Glutamatergic neuron (in vitro differentiated cells): ENCODE measurements around the gene HOXD13. TPM values are rescaled to one million over a fixed set of nuclear protein-coding genes. Genes with fewer than 3 reads are reported as not detected.

ENCODE experiments used
- DNase-seq: peaks from one replicate; pipeline ENCODE4 v3.0.0; 2022
- H3K27ac Mint-ChIP-seq: one replicate; pipeline ENCODE4 v1.8.0; 2020; ENCODE audit warnings: mild to moderate bottlenecking, mixed read lengths, inconsistent platforms; ENCODE audit not compliant: unreplicated experiment
- H3K27me3 Mint-ChIP-seq: one replicate; pipeline ENCODE4 v1.8.0; 2020; ENCODE audit warnings: mild to moderate bottlenecking, moderate library complexity, mixed read lengths, inconsistent platforms; ENCODE audit not compliant: unreplicated experiment
- H3K36me3 Mint-ChIP-seq: one replicate; pipeline ENCODE4 v1.8.0; 2020; ENCODE audit warnings: mild to moderate bottlenecking, mixed read lengths, inconsistent platforms; ENCODE audit not compliant: unreplicated experiment
- H3K4me1 Mint-ChIP-seq: one replicate; pipeline ENCODE4 v1.8.0; 2020; ENCODE audit warnings: mild to moderate bottlenecking, low read depth, mixed read lengths, inconsistent platforms; ENCODE audit not compliant: unreplicated experiment
- H3K4me3 Mint-ChIP-seq: one replicate; pipeline ENCODE4 v1.8.0; 2020; ENCODE audit warnings: mild to moderate bottlenecking, mixed read lengths, inconsistent platforms; ENCODE audit not compliant: unreplicated experiment
- H3K9me3 Mint-ChIP-seq: one replicate; pipeline ENCODE4 v1.8.0; 2020; ENCODE audit warnings: mild to moderate bottlenecking, moderate library complexity, mixed read lengths, inconsistent platforms; ENCODE audit not compliant: unreplicated experiment
- CTCF ChIP-seq: fragments of 200-600 bp; sonication (generic); IDR thresholded peaks from one replicate; pipeline ENCODE4 v1.5.0; 2021; ENCODE audit not compliant: partially characterized antibody, unreplicated experiment
- total RNA-seq: library from RNA; stranded (reverse); fragmentation: NEBNext Ultra II Directional; extraction: Animal tissue kit (Norgen Biotek cat#: 25700); gene quantifications from one replicate; pipeline ENCODE4 v1.2.1, GENCODE V29; 2021; ENCODE audit not compliant: unreplicated experiment

Gene HOXD13
- total RNA-seq, 1 donor from 2014 or later: 0.17 TPM

GRCh38 chr2:176130957-176131847, 38.7 kb downstream of the HOXD13 start:
- TF ChIP-seq CTCF: no peak
- Mint-ChIP-seq H3K4me3 (peak overlapping the region; percentile 82), H3K36me3 (no peaks in the 10 kb centered on the region), H3K27ac (no peak overlapping the region), H3K9me3 (peaks cover 25% of the 10 kb centered on the region), H3K4me1 (peaks cover 7% of the 10 kb centered on the region), H3K27me3 (peaks cover 57% of the 10 kb centered on the region)
- no peak for DNase-seq

- H3K36me3 Mint-ChIP-seq: no peaks in the 10 kb centered on the region
- peaks cover 7% of the 10 kb centered on the region for H3K4me1 Mint-ChIP-seq
- peaks cover 56% of the 10 kb centered on the region for H3K27me3 Mint-ChIP-seq
- H3K4me3 Mint-ChIP-seq: peak overlapping the region; percentile 38
- H3K9me3 Mint-ChIP-seq: peaks cover 27% of the 10 kb centered on the region
- H3K27ac Mint-ChIP-seq: no peak overlapping the region
- no peak for DNase-seq
- no peak for TF ChIP-seq CTCF
These were observed 39.3 kb downstream of the HOXD13 start for GRCh38 chr2:176131848-176132158.

GRCh38 chr2:176132205-176133171, 40.0 kb downstream of the HOXD13 start:
- no peak for DNase-seq
- no peak overlapping the region for H3K27ac Mint-ChIP-seq
- H3K36me3 Mint-ChIP-seq: no peaks in the 10 kb centered on the region
- H3K9me3 Mint-ChIP-seq: peaks cover 30% of the 10 kb centered on the region
- peaks cover 63% of the 10 kb centered on the region for H3K27me3 Mint-ChIP-seq
- no peak overlapping the region for H3K4me3 Mint-ChIP-seq
- H3K4me1 Mint-ChIP-seq: peaks cover 7% of the 10 kb centered on the region
- no peak for TF ChIP-seq CTCF

GRCh38 chr2:176133389-176133788, 40.9 kb downstream of the HOXD13 start:
- Mint-ChIP-seq H3K36me3 (peaks cover 3% of the 10 kb centered on the region), H3K9me3 (peaks cover 28% of the 10 kb centered on the region), H3K27ac (no peak overlapping the region), H3K4me1 (peaks cover 2% of the 10 kb centered on the region), H3K4me3 (no peak overlapping the region), H3K27me3 (peaks cover 62% of the 10 kb centered on the region)
- TF ChIP-seq CTCF: no peak
- DNase-seq: no peak
